ENCODE data around the gene CELF3.
"Not testable (repeated sequence)": the region's sequence is repeated elsewhere in the genome, so short reads cannot be mapped to it uniquely, and the experiment has no call there.

Gene CELF3

GRCh38 chr1:151680391-151680790 is 36.2 kb downstream of the CELF3 start:
- H3K4me3 ChIP-seq (ENCODE audit: insufficient read depth in 1 of 2, low read depth in 1 of 2, low read length in 2 of 2), result no peak overlapping the region
- H3K27ac ChIP-seq (ENCODE audit: low read length, poor library complexity, severe bottlenecking), result peak overlapping the region; percentile 94
- H2AK5ac ChIP-seq (ENCODE audit: low read length, severe bottlenecking), result peak overlapping the region; percentile 31
- H4K91ac ChIP-seq (ENCODE audit: low read length), result no peak overlapping the region
- H3K4me1 ChIP-seq (ENCODE audit: control insufficient read depth, insufficient read depth, low read depth, low read length), result no peaks in the 10 kb centered on the region
- H3K4ac ChIP-seq (ENCODE audit: low read depth in 1 of 2, low read length in 2 of 2), result no peak overlapping the region
- no peaks in the 10 kb centered on the region for H3K27me3 ChIP-seq (ENCODE audit: control insufficient read depth in 1 of 2, insufficient read depth in 1 of 2, low read length in 2 of 2)
- H3K9me3 ChIP-seq (ENCODE audit: control insufficient read depth, low read length), result no peaks in the 10 kb centered on the region
- H2BK120ac ChIP-seq (ENCODE audit: low read depth, low read length), result no peak overlapping the region
- H2BK5ac ChIP-seq (ENCODE audit: low read depth, low read length, poor library complexity, severe bottlenecking), result peak overlapping the region; percentile 0
- H3K79me1 ChIP-seq (replicated peaks; ENCODE audit: low read length, poor library complexity, severe bottlenecking), result peaks cover 6% of the 10 kb centered on the region
- H3K4me2 ChIP-seq (ENCODE audit: low read length, poor library complexity, severe bottlenecking), result no peak overlapping the region
- peak overlapping the region in 1 of 2 experiments; percentile 48 for H3K18ac ChIP-seq (ENCODE audit: low read depth in 1 of 2, low read length in 2 of 2)
- no peak overlapping the region for H2AFZ ChIP-seq (ENCODE audit: low read depth, low read length)
- no peak overlapping the region for H4K8ac ChIP-seq (ENCODE audit: low read length)
- 69% methylated on average over 2 of the region's 4 CpGs for WGBS
- H3K9ac ChIP-seq (ENCODE audit: low read length), result no peak overlapping the region
- no peak overlapping the region for H3K14ac ChIP-seq (ENCODE audit: low read length in 2 of 2)
- H3K23ac ChIP-seq (ENCODE audit: low read length in 2 of 2), result no peak overlapping the region
- H2BK12ac ChIP-seq (ENCODE audit: low read length in 2 of 2), result no peak overlapping the region
- DNase-seq, result no peak
- H2BK15ac ChIP-seq (ENCODE audit: low read depth, poor library complexity, severe bottlenecking), result no peak overlapping the region
- H3K36me3 ChIP-seq (ENCODE audit: control insufficient read depth in 1 of 2, insufficient read depth in 2 of 2, low read depth in 1 of 2, low read length in 2 of 2), result peaks cover 9 to 28% of the 10 kb centered on the region in 2 experiments

DNA sequence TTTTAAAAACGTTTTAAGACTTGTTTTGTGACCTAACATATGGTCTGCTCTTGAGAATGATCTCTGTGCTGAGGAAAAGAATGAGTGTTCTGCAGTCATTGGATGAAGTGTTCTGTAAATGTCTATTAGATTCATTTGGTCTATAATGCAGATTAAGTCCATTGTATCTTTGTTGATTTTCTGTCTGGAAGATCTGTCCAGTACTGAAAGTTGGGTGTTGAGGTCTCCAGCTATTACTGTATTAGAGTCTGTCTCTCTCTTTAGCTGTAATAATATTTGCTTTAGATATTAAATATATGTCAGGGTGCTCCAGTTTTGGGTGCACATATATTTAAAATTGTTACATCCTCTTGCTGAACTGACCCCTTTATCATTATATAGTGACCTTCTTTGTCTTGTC is 43.2 kb downstream of the CELF3 start:
- no peak overlapping the region for H2BK120ac ChIP-seq (ENCODE audit: low read depth, low read length)
- H3K4me1 ChIP-seq (ENCODE audit: control insufficient read depth, insufficient read depth, low read depth, low read length), result no peaks in the 10 kb centered on the region
- H2AFZ ChIP-seq (ENCODE audit: low read depth, low read length), result no peak overlapping the region
- WGBS, result 81% methylated on average over 1 of the region's 1 CpG
- H2BK15ac ChIP-seq (ENCODE audit: low read depth, poor library complexity, severe bottlenecking), result no peak overlapping the region
- H2BK5ac ChIP-seq (ENCODE audit: low read depth, low read length, poor library complexity, severe bottlenecking), result no peak overlapping the region
- no peak overlapping the region for H3K14ac ChIP-seq (ENCODE audit: low read length in 2 of 2)
- peaks cover 5% of the 10 kb centered on the region for H3K79me1 ChIP-seq (replicated peaks; ENCODE audit: low read length, poor library complexity, severe bottlenecking)
- H4K91ac ChIP-seq (ENCODE audit: low read length), result no peak overlapping the region
- H3K4ac ChIP-seq (ENCODE audit: low read depth in 1 of 2, low read length in 2 of 2), result no peak overlapping the region
- H3K27ac ChIP-seq (ENCODE audit: low read length, poor library complexity, severe bottlenecking), result no peak overlapping the region
- H3K4me3 ChIP-seq (ENCODE audit: insufficient read depth in 1 of 2, low read depth in 1 of 2, low read length in 2 of 2), result no peak overlapping the region
- H2BK12ac ChIP-seq (ENCODE audit: low read length in 2 of 2), result no peak overlapping the region
- H3K4me2 ChIP-seq (ENCODE audit: low read length, poor library complexity, severe bottlenecking), result no peak overlapping the region
- H3K18ac ChIP-seq (ENCODE audit: low read depth in 1 of 2, low read length in 2 of 2), result no peak overlapping the region
- no peak overlapping the region for H3K9ac ChIP-seq (ENCODE audit: low read length)
- H3K23ac ChIP-seq (ENCODE audit: low read length in 2 of 2), result no peak overlapping the region
- H4K8ac ChIP-seq (ENCODE audit: low read length), result no peak overlapping the region
- DNase-seq, result no peak
- peaks cover 6 to 49% of the 10 kb centered on the region in 2 experiments for H3K36me3 ChIP-seq (ENCODE audit: control insufficient read depth in 1 of 2, insufficient read depth in 2 of 2, low read depth in 1 of 2, low read length in 2 of 2)
- no peaks in the 10 kb centered on the region for H3K27me3 ChIP-seq (ENCODE audit: control insufficient read depth in 1 of 2, insufficient read depth in 1 of 2, low read length in 2 of 2)
- peaks cover 13% of the 10 kb centered on the region for H3K9me3 ChIP-seq (ENCODE audit: control insufficient read depth, low read length)
- no peak overlapping the region for H2AK5ac ChIP-seq (ENCODE audit: low read length, severe bottlenecking)

DNA sequence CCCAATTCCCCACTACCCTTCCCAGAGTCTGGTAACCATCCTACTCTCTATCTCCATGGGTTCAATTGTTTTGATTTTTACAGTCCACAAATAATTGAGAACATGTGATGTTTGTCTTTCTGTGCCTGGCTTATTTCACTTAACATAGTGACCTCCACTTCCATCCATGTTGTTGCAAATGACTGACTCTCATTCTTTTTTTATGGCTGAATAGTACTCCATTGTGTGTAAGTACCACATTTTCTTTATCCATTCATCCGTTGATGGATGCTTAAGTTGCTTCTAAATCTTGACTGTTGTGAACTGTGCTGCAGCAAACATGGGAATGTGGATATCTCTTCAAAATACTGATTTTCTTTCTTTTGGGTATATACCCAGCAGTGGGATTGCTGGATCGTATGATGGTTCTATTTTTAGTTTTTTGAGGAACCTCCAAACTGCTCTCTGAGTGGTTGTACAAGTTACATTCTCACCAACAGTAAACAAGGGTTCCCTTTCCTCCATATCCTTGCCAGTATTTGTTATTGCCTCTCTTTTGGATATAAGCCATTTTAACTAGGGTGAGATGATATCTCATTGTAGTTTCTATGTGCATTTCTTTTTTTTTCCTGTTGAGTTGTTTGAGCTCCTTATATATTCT is 46.4 kb downstream of the CELF3 start:
- H3K18ac ChIP-seq (ENCODE audit: low read depth in 1 of 2, low read length in 2 of 2); H3K27me3 ChIP-seq (ENCODE audit: control insufficient read depth in 1 of 2, insufficient read depth in 1 of 2, low read length in 2 of 2); H2BK5ac ChIP-seq (ENCODE audit: low read depth, low read length, poor library complexity, severe bottlenecking); H3K79me1 ChIP-seq (replicated peaks; ENCODE audit: low read length, poor library complexity, severe bottlenecking); DNase-seq; H3K4me2 ChIP-seq (ENCODE audit: low read length, poor library complexity, severe bottlenecking); H3K14ac ChIP-seq (ENCODE audit: low read length in 2 of 2); H4K8ac ChIP-seq (ENCODE audit: low read length); H2BK12ac ChIP-seq (ENCODE audit: low read length in 2 of 2); H4K91ac ChIP-seq (ENCODE audit: low read length); H2BK120ac ChIP-seq (ENCODE audit: low read depth, low read length); H3K4ac ChIP-seq (ENCODE audit: low read depth in 1 of 2, low read length in 2 of 2); H3K27ac ChIP-seq (ENCODE audit: low read length, poor library complexity, severe bottlenecking); H2BK15ac ChIP-seq (ENCODE audit: low read depth, poor library complexity, severe bottlenecking); H3K23ac ChIP-seq (ENCODE audit: low read length in 2 of 2); H2AK5ac ChIP-seq (ENCODE audit: low read length, severe bottlenecking); H2AFZ ChIP-seq (ENCODE audit: low read depth, low read length); H3K4me1 ChIP-seq (ENCODE audit: control insufficient read depth, insufficient read depth, low read depth, low read length); H3K9ac ChIP-seq (ENCODE audit: low read length); H3K4me3 ChIP-seq (ENCODE audit: insufficient read depth in 1 of 2, low read depth in 1 of 2, low read length in 2 of 2): not testable (repeated sequence)
- H3K9me3 ChIP-seq (ENCODE audit: control insufficient read depth, low read length), result peaks cover 13% of the 10 kb centered on the region
- no CpG with 5 or more reads among the region's 2 CpGs for WGBS
- peaks cover 3 to 58% of the 10 kb centered on the region in 2 experiments for H3K36me3 ChIP-seq (ENCODE audit: control insufficient read depth in 1 of 2, insufficient read depth in 2 of 2, low read depth in 1 of 2, low read length in 2 of 2)

- no peaks in the 10 kb centered on the region for H3K27me3 ChIP-seq (ENCODE audit: control insufficient read depth in 1 of 2, insufficient read depth in 1 of 2, low read length in 2 of 2)
- no peak overlapping the region for H2BK5ac ChIP-seq (ENCODE audit: low read depth, low read length, poor library complexity, severe bottlenecking)
- H3K4me2 ChIP-seq (ENCODE audit: low read length, poor library complexity, severe bottlenecking), result no peak overlapping the region
- no peak overlapping the region for H2BK12ac ChIP-seq (ENCODE audit: low read length in 2 of 2)
- no peak overlapping the region for H3K14ac ChIP-seq (ENCODE audit: low read length in 2 of 2)
- DNase-seq, result no peak
- no peak overlapping the region for H4K8ac ChIP-seq (ENCODE audit: low read length)
- H2AFZ ChIP-seq (ENCODE audit: low read depth, low read length), result no peak overlapping the region
- no peak overlapping the region for H2BK120ac ChIP-seq (ENCODE audit: low read depth, low read length)
- peaks cover 2% of the 10 kb centered on the region for H3K79me1 ChIP-seq (replicated peaks; ENCODE audit: low read length, poor library complexity, severe bottlenecking)
- H3K27ac ChIP-seq (ENCODE audit: low read length, poor library complexity, severe bottlenecking), result no peak overlapping the region
- H3K4me3 ChIP-seq (ENCODE audit: insufficient read depth in 1 of 2, low read depth in 1 of 2, low read length in 2 of 2), result no peak overlapping the region
- no peak overlapping the region for H3K23ac ChIP-seq (ENCODE audit: low read length in 2 of 2)
- no peak overlapping the region for H2AK5ac ChIP-seq (ENCODE audit: low read length, severe bottlenecking)
- no peak overlapping the region for H3K4ac ChIP-seq (ENCODE audit: low read depth in 1 of 2, low read length in 2 of 2)
- no peak overlapping the region for H3K18ac ChIP-seq (ENCODE audit: low read depth in 1 of 2, low read length in 2 of 2)
- H2BK15ac ChIP-seq (ENCODE audit: low read depth, poor library complexity, severe bottlenecking), result no peak overlapping the region
- H3K9me3 ChIP-seq (ENCODE audit: control insufficient read depth, low read length), result peaks cover 13% of the 10 kb centered on the region
- H3K4me1 ChIP-seq (ENCODE audit: control insufficient read depth, insufficient read depth, low read depth, low read length), result no peaks in the 10 kb centered on the region
- H3K9ac ChIP-seq (ENCODE audit: low read length), result no peak overlapping the region
- peaks cover 3 to 51% of the 10 kb centered on the region in 2 experiments for H3K36me3 ChIP-seq (ENCODE audit: control insufficient read depth in 1 of 2, insufficient read depth in 2 of 2, low read depth in 1 of 2, low read length in 2 of 2)
- no peak overlapping the region for H4K91ac ChIP-seq (ENCODE audit: low read length)
- 98% methylated on average over 3 of the region's 3 CpGs for WGBS
Observed at GRCh38 chr1:151668090-151668489, 48.5 kb downstream of the CELF3 start.
